Common myeloid progenitor, CD34-positive (primary cell): Measurements from ENCODE around the gene CLEC20A.

Experiments used
- CTCF ChIA-PET: fragments of 350-600 bp; sonication (Branson Sonifier 250); formaldehyde crosslinking; loops from one replicate; lab custom pipeline; 2021; ENCODE audit warnings: antibody characterized with exemption; lab: Charles Lee
- POLR2A ChIA-PET: fragments of 350-600 bp; sonication (Branson Sonifier 250); formaldehyde crosslinking; loops from one replicate; lab custom pipeline; 2021; ENCODE audit warnings: antibody characterized with exemption; lab: Charles Lee
- DNase-seq, 3 donors: peaks; one replicate each; pipeline versions ENCODE4 v3.0.0 to v3.0.0-alpha.2; 2013
- H3K27ac ChIP-seq, 2 experiments: 1 replicate in 1 of 2; 2 replicates in 1 of 2; pipeline ENCODE4 v1.7.0; 2013; ENCODE audit warnings: inconsistent platforms in 2 of 2, low read length in 2 of 2, mild to moderate bottlenecking in 2 of 2, low read depth in 1 of 2, moderate library complexity in 1 of 2; ENCODE audit not compliant: severe bottlenecking in 2 of 2, insufficient read depth in 1 of 2, poor library complexity in 1 of 2
- H3K27me3 ChIP-seq, 5 experiments: replicated peaks in 2 of 5; 1 replicate in 3 of 5; 2 replicates in 2 of 5; pipeline versions ENCODE4 v1.6.1 to v1.7.0; 2013; ENCODE audit warnings: low read length in 4 of 5, mild to moderate bottlenecking in 2 of 5, moderate library complexity in 2 of 5, inconsistent platforms in 1 of 5; ENCODE audit not compliant: insufficient read depth in 5 of 5, control insufficient read depth in 4 of 5
- H3K36me3 ChIP-seq, 4 experiments: 1 replicate in 2 of 4; 2 replicates in 2 of 4; pipeline versions ENCODE4 v1.6.1 to v1.7.0; 2013; ENCODE audit warnings: low read length in 3 of 4, control low read depth in 1 of 4, mild to moderate bottlenecking in 1 of 4; ENCODE audit not compliant: control insufficient read depth in 4 of 4, insufficient read depth in 4 of 4
- H3K4me1 ChIP-seq, 4 experiments: 1 replicate in 3 of 4; 2 replicates in 1 of 4; pipeline versions ENCODE4 v1.6.1 to v1.7.1; 2013; ENCODE audit warnings: low read length in 3 of 4, mild to moderate bottlenecking in 3 of 4, control low read depth in 1 of 4, inconsistent platforms in 1 of 4, moderate library complexity in 1 of 4; ENCODE audit not compliant: control insufficient read depth in 4 of 4, insufficient read depth in 4 of 4; ENCODE audit errors: control extremely low read depth in 1 of 4
- H3K4me3 ChIP-seq, 7 experiments: 1 replicate in 4 of 7; 2 replicates in 3 of 7; pipeline versions ENCODE4 v1.5.1 to v1.7.0; 2013; ENCODE audit warnings: mild to moderate bottlenecking in 7 of 7, low read length in 6 of 7, moderate library complexity in 6 of 7, inconsistent platforms in 2 of 7, low read depth in 2 of 7, control low read depth in 1 of 7; ENCODE audit not compliant: insufficient read depth in 4 of 7, control insufficient read depth in 1 of 7; ENCODE audit errors: extremely low read depth in 1 of 7
- H3K9me3 ChIP-seq, 5 experiments: 1 replicate in 4 of 5; 2 replicates in 1 of 5; pipeline versions ENCODE4 v1.6.1 to v1.7.1; 2013; ENCODE audit warnings: low read length in 4 of 5, mild to moderate bottlenecking in 2 of 5, inconsistent platforms in 1 of 5, low read depth in 1 of 5, moderate library complexity in 1 of 5; ENCODE audit not compliant: control insufficient read depth in 4 of 5, insufficient read depth in 2 of 5; ENCODE audit errors: control extremely low read depth in 1 of 5
- WGBS: methylation state at CpG from one replicate; pipeline ENCODE4 v1.1.5; 2013; ENCODE audit not compliant: insufficient coverage; 5-methylcytosine and 5-hydroxymethylcytosine counted together

The CLEC20A gene

DNA sequence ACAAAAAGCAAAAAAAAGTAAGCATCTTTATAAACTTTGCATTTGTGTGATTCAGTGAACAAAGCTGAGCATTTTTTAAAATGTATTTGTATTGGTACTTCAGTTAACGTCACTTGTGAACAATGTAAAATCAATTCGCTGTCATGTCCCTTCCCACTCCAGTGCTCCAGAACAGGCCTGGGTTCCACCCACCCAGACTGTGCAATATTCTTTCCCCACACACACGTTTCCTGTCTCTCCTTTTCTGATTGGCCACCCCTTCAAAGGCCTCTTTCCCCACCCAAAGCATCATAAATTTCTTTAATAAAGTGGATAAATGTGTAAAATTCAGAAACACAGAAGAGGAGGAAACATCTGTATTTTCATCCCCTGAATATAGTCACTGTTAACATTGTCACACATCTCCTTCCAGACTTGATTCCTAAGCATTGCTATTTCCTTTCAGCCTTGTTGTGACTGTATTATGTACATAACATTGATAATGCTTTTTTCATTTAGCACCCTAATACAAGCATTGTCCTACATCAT lies 12.0 kb downstream of the CLEC20A start:
- Histone ChIP-seq H3K36me3 (no peaks in the 10 kb centered on the region), H3K4me3 (no peak overlapping the region), H3K27me3 (no peaks in the 10 kb centered on the region), H3K9me3 (no peaks in the 10 kb centered on the region), H3K4me1 (peaks cover 0 to 32% (median 18%) of the 10 kb centered on the region in 4 experiments), H3K27ac (no peak overlapping the region)
- POLR2A ChIA-PET, result no interaction called here
- 38% methylated on average over 1 of the region's 3 CpGs for WGBS
- CTCF ChIA-PET, result interaction anchor here (0.7 to 1.2 kb wide), 2 partner anchors 17 to 19 kb away, joined by 3 to 4 read pairs; no protein-coding TSS in a partner anchor
- DNase-seq, result peak in 2 of 3 donors; percentile 29 to 42

DNA sequence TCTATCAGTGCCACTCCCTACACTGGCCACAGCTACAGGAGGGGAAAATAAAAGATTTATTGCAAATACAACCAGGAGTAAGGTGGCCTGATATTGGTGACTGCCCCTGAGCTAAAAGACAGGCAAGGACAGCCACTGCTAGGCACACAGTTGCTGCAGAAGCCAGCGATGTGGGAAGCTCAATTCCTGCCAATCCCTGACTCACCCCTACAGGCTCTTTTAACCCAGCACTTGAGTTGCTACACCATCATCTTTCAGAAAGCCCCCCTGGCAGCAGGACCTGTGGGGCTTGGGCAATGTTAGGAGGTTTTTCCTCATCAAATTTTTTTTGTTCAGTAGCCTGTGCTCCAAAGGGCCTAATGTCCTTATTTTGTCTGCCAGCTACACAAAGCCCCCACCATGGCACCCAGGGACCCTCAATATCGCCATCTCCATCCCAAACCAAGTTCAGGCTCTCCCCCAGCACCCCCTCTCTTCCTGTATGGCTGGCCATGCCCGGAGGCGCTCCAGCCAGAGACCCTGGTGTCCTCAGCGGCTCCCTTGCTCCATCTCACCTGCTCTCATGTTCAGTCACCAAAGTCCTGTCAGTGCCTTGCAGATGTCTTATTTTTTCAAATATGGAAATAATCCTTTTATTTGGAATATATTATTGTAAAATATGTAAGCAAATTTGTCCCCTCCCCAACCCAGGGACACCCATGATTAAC lies 13.4 kb downstream of the CLEC20A start:
- Histone ChIP-seq H3K27me3 (no peaks in the 10 kb centered on the region), H3K9me3 (no peaks in the 10 kb centered on the region), H3K4me1 (peaks cover 0 to 32% (median 18%) of the 10 kb centered on the region in 4 experiments), H3K4me3 (no peak overlapping the region), H3K27ac (no peak overlapping the region), H3K36me3 (no peaks in the 10 kb centered on the region)
- no peak for DNase-seq
- ChIA-PET POLR2A (no interaction called here), CTCF (interaction anchor here (1.0 kb wide), 1 partner anchor 19 kb away, joined by 4 read pairs; no protein-coding TSS in a partner anchor)
- WGBS, result 100% methylated on average over 3 of the region's 5 CpGs

DNA sequence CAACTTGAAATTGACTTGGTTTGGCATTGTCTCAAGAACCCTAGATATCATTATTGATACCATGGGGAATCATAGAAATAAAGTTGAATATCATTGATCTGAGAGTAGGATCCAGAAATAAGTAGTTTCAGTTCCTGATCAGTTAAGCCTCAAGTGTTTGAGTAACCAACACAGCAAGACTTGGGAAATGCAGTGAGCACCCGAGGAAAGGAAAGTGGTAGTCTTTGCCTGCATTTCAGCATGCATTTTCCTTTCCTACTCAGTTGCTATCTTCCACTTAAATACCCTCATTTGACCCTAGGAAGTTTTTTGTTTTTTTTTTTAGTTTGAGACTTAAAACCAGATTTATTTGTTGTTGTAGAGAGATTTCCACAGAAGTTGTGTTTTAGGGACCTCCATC lies 18.9 kb downstream of the CLEC20A start:
- H3K27ac ChIP-seq, result no peak overlapping the region
- no peaks in the 10 kb centered on the region for H3K4me1 ChIP-seq
- CTCF ChIA-PET, result no interaction called here
- WGBS, result 100% methylated on average over 1 of the region's 1 CpG
- peaks cover 0 to 2% (median 0%) of the 10 kb centered on the region in 4 experiments for H3K36me3 ChIP-seq
- no peak for DNase-seq
- H3K4me3 ChIP-seq, result no peak overlapping the region
- no peaks in the 10 kb centered on the region for H3K9me3 ChIP-seq
- no peaks in the 10 kb centered on the region for H3K27me3 ChIP-seq
- POLR2A ChIA-PET, result no interaction called here

DNA sequence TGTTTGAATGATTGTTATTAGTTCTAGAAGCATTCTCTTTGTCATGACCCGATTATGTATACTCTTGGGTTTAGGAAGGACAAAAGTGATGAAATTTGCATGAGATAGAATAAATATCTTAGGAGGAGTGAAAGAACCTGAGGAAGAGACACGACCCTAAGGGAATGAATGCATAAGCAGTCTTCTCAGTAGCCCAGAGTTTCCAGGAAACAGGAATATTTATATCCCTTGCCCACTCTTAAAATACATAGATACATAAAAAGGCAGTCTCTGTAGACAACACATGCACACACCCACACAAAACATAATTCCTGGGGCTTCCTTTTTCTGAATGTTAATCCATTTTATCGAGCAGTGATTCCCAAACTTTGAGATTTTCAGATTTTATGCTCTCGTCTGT lies 19.4 kb downstream of the CLEC20A start:
- 100% methylated on average over 1 of the region's 4 CpGs for WGBS

DNA sequence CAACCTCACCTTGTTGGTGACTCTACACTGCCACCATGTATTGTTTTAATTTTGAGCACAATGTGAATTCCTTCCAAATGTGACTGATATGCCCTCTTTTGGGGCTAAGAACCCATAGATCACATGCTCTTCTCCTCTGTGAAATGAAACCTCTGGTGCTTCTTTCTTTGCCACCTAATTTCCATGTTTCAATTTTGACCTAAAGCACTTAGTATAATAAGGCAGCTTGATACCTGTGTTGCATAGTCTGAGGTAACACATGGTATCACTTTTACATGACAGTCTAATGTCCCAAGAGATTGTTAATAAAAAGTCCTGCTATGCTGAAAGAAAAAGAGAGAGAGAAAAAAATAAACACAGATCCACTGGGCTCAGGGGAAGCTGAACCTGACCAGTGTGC lies 24.2 kb downstream of the CLEC20A start:
- no peak for DNase-seq
- H3K4me3 ChIP-seq, result no peak overlapping the region
- H3K27me3 ChIP-seq, result no peaks in the 10 kb centered on the region
- ChIA-PET CTCF (no interaction called here), POLR2A (no interaction called here)
- H3K27ac ChIP-seq, result no peak overlapping the region
- no peaks in the 10 kb centered on the region for H3K9me3 ChIP-seq
- H3K4me1 ChIP-seq, result no peaks in the 10 kb centered on the region
- peaks cover 0 to 6% (median 3%) of the 10 kb centered on the region in 4 experiments for H3K36me3 ChIP-seq

More for the DNA sequence above, 19.4 kb downstream of the CLEC20A start:
- H3K27me3 ChIP-seq, result no peaks in the 10 kb centered on the region
- no peak overlapping the region for H3K27ac ChIP-seq
- CTCF ChIA-PET, result interaction anchor here (0.6 to 1.8 kb wide), 2 partner anchors 24 to 651 kb away, joined by 3 to 8 read pairs; no protein-coding TSS in a partner anchor
- H3K4me1 ChIP-seq, result no peaks in the 10 kb centered on the region
- H3K4me3 ChIP-seq, result no peak overlapping the region
- POLR2A ChIA-PET, result no interaction called here
- H3K36me3 ChIP-seq, result peaks cover 0 to 3% (median 0%) of the 10 kb centered on the region in 4 experiments
- no peak for DNase-seq
- no peaks in the 10 kb centered on the region for H3K9me3 ChIP-seq

DNA sequence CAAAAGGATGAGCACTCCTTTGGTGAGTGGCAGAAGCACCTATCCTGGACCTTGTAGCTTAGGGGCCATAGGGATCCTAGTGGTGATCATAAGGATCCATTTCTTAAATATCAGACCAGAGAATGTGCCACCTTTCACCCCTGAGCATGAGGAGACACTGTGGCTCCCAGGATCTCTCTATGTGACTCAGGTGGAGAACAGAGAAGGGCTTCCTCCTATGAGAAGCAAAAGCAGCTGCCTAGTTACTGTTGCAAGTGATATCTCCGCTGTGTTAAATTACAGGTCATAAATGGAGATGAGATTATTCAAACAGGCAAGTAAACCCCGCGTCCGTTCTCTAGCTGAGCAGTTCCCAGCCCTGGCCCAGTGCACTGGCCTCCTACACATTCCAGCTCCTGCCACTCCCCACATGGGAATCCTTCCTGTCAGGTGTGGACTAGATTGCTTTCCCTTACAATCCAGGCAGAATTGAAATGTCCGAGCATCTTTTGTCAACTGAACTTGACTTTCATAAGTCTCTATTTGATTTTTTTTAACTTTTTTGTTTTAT lies 26.3 kb downstream of the CLEC20A start:
- DNase-seq, result no peak
- no peak overlapping the region for H3K27ac ChIP-seq
- H3K9me3 ChIP-seq, result no peaks in the 10 kb centered on the region
- no peaks in the 10 kb centered on the region for H3K27me3 ChIP-seq
- H3K4me3 ChIP-seq, result no peak overlapping the region
- ChIA-PET POLR2A (no interaction called here), CTCF (interaction anchor here (1.3 kb wide), 1 partner anchor 9 kb away, joined by 5 read pairs; no protein-coding TSS in a partner anchor)
- H3K4me1 ChIP-seq, result no peaks in the 10 kb centered on the region
- 100% methylated on average over 3 of the region's 5 CpGs for WGBS
- H3K36me3 ChIP-seq, result peaks cover 0 to 8% (median 5%) of the 10 kb centered on the region in 4 experiments

DNA sequence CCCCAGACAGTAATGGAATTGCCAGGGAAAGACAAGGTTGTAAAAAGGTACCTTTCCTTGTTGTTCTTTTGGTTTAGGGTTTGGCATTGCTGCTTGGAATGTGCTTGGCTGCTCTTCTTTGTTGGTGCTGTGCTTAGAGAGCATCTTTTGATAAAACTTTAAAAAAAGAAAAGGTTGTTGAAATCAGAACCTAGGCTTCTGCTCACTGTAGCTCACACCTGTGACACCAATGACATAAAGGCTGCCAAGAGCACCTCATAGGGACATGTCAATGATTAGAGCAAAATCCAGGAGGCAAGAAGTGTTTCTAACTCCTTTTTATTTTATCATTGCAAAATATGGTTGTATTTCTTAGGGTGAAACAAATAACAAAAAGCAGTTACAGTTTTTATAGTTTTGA lies 28.9 kb downstream of the CLEC20A start:
- ChIA-PET POLR2A (no interaction called here), CTCF (no interaction called here)
- Histone ChIP-seq H3K4me1 (no peaks in the 10 kb centered on the region), H3K9me3 (no peaks in the 10 kb centered on the region), H3K4me3 (no peak overlapping the region), H3K36me3 (peaks cover 0 to 5% (median 5%) of the 10 kb centered on the region in 4 experiments), H3K27me3 (no peaks in the 10 kb centered on the region), H3K27ac (no peak overlapping the region)
- DNase-seq, result no peak
